GM19238 (cell line): ENCODE data around the gene CTPS2.

Source experiments
- DNase-seq: peaks from one replicate; pipeline ENCODE4 v3.0.0; 2011; ENCODE audit warnings: low spot score; ENCODE audit not compliant: insufficient read length

CTPS2 gene

GRCh38 chrX:16560173-16560572, 152.3 kb downstream of the CTPS2 start:
- DNase-seq = no peak

- no peak for DNase-seq
These were observed 153.3 kb downstream of the CTPS2 start for GRCh38 chrX:16559206-16559619.

GRCh38 chrX:16558489-16558888, 154.0 kb downstream of the CTPS2 start:
- no peak for DNase-seq

- DNase-seq = no peak
These were observed 159.9 kb downstream of the CTPS2 start for GRCh38 chrX:16552546-16552945.

- DNase-seq = no peak
These were observed 164.8 kb downstream of the CTPS2 start for GRCh38 chrX:16547644-16548043.

GRCh38 chrX:16544969-16545368, 167.5 kb downstream of the CTPS2 start:
- no peak for DNase-seq
